Measurements from ENCODE around the gene OR10H3.
"Not testable (repeated sequence)": the region's sequence is repeated elsewhere in the genome, so short reads cannot be mapped to it uniquely, and the experiment has no call there.

The OR10H3 gene

GRCh38 chr19:15779756-15780476 lies 42.1 kb downstream of the OR10H3 start:
- no peak for DNase-seq

- DNase-seq, result no peak
These were observed 43.0 kb downstream of the OR10H3 start for GRCh38 chr19:15780610-15781418.

- DNase-seq, result no peak
These were observed 43.9 kb downstream of the OR10H3 start for GRCh38 chr19:15781661-15782060.

GRCh38 chr19:15782211-15782610 lies 44.4 kb downstream of the OR10H3 start:
- DNase-seq, result no peak

- not testable (repeated sequence) for DNase-seq
These were observed 45.1 kb downstream of the OR10H3 start for GRCh38 chr19:15782896-15783295.

- no peak for DNase-seq
These were observed 49.9 kb downstream of the OR10H3 start, which contains the start of gene OR10H5 for GRCh38 chr19:15787611-15788155. TSS of gene OR10H5 (plus strand) at chr19:15787661. CDS start at chr19:15794049, 6,388 bp downstream.

- no peak for DNase-seq
These were observed 50.9 kb downstream of the OR10H3 start for GRCh38 chr19:15788594-15789270.

- no peak for DNase-seq
These were observed 52.3 kb downstream of the OR10H3 start for GRCh38 chr19:15790096-15790495.

Measured in GOT3 (cell line).